Choroid plexus epithelial cell (primary cell): Measurements from ENCODE around the gene UNC5A.

Experiments
- DNase-seq: peaks from one replicate; pipeline ENCODE4 v3.0.0-alpha.2; 2010; ENCODE audit warnings: low read depth
- H3K4me3 ChIP-seq: 2 replicates; pipeline ENCODE4 v1.5.1; 2011; ENCODE audit warnings: low read depth, mild to moderate bottlenecking, control low read depth, low read length, moderate library complexity
- CTCF ChIP-seq: conservative IDR thresholded peaks from 2 replicates; pipeline ENCODE4 v1.5.1; 2011; ENCODE audit warnings: low read depth, mild to moderate bottlenecking, control low read depth, inconsistent platforms, low read length, moderate library complexity

Gene UNC5A

GRCh38 chr5:176880366-176881020, 70.1 kb downstream of the UNC5A start:
- no peak overlapping the region for H3K4me3 ChIP-seq
- no peak for DNase-seq
- no peak for TF ChIP-seq CTCF

- DNase-seq, result no peak
- no peak for TF ChIP-seq CTCF
Observed at GRCh38 chr5:176881021-176881749, 70.8 kb downstream of the UNC5A start.

GRCh38 chr5:176881816-176882566, 71.6 kb downstream of the UNC5A start:
- no peak for TF ChIP-seq CTCF
- DNase-seq, result no peak
- H3K4me3 ChIP-seq, result no peak overlapping the region

More at GRCh38 chr5:176881021-176881749, 70.8 kb downstream of the UNC5A start:
- no peak overlapping the region for H3K4me3 ChIP-seq

- TF ChIP-seq CTCF, result no peak
- DNase-seq, result no peak
- H3K4me3 ChIP-seq, result no peak overlapping the region
Observed at GRCh38 chr5:176882567-176882903, 72.2 kb downstream of the UNC5A start.

- H3K4me3 ChIP-seq, result no peak overlapping the region
- TF ChIP-seq CTCF, result no peak
- DNase-seq, result no peak
Observed at GRCh38 chr5:176883700-176884570, 73.6 kb downstream of the UNC5A start.

- TF ChIP-seq CTCF, result no peak
- DNase-seq, result no peak
- no peak overlapping the region for H3K4me3 ChIP-seq
Observed at GRCh38 chr5:176884571-176884890, 74.2 kb downstream of the UNC5A start.
